H1 (cell line): ENCODE measurements around the gene CLIC1. TPM values are rescaled to one million over a fixed set of nuclear protein-coding genes. Genes with fewer than 3 reads are reported as not detected.

ENCODE experiments used
- CTCF ChIA-PET: fragments of 300-600 bp; sonication (Branson Sonifier 250); formaldehyde crosslinking; loops from one replicate; lab custom pipeline; 2021; ENCODE audit not compliant: partially characterized antibody; lab: Charles Lee
- POLR2A ChIA-PET: fragments of 300-600 bp; sonication (Branson Sonifier 250); formaldehyde crosslinking; loops from one replicate; lab custom pipeline; 2021; ENCODE audit warnings: inconsistent platforms; ENCODE audit not compliant: partially characterized antibody; lab: Charles Lee
- DNase-seq, 2 experiments: peaks; one replicate each; pipeline versions ENCODE4 v3.0.0 to v3.0.0-alpha.2; 2010 to 2022; ENCODE audit warnings: low spot score in 2 of 2, low read depth in 1 of 2, mixed read lengths in 1 of 2
- FAIRE-seq: peaks from 2 replicates; lab custom pipeline; 2011; peaks lifted over from hg19 to GRCh38; lab: Jason Lieb, UNC
- H2AFZ ChIP-seq: 2 replicates; pipeline ENCODE4 v1.8.1; 2012; ENCODE audit warnings: low read length, inconsistent platforms
- H2AK5ac ChIP-seq: 2 replicates; pipeline ENCODE4 v1.6.1; 2013; ENCODE audit warnings: low read depth, low read length
- H2BK120ac ChIP-seq: replicated peaks from 2 replicates; pipeline ENCODE3; 2013; ENCODE audit warnings: low read depth, low read length, inconsistent platforms
- H2BK12ac ChIP-seq: 2 replicates; pipeline ENCODE4 v1.6.1; 2013; ENCODE audit warnings: low read depth, low read length
- H2BK15ac ChIP-seq: 2 replicates; pipeline ENCODE4 v1.6.1; 2013; ENCODE audit warnings: low read length
- H2BK20ac ChIP-seq: 2 replicates; pipeline ENCODE4 v1.6.1; 2013; ENCODE audit warnings: low read length
- H2BK5ac ChIP-seq: 2 replicates; pipeline ENCODE4 v1.6.1; 2013; ENCODE audit warnings: low read depth, low read length
- H3K14ac ChIP-seq: 2 replicates; pipeline ENCODE4 v1.6.1; 2013; ENCODE audit warnings: inconsistent platforms; ENCODE audit not compliant: insufficient read length
- H3K18ac ChIP-seq: 2 replicates; pipeline ENCODE4 v1.6.1; 2013; ENCODE audit warnings: low read length; ENCODE audit errors: extremely low read depth
- H3K23ac ChIP-seq: 2 replicates; pipeline ENCODE4 v1.6.1; 2013; ENCODE audit warnings: inconsistent platforms; ENCODE audit not compliant: insufficient read length
- H3K23me2 ChIP-seq: 2 replicates; pipeline ENCODE4 v1.6.1; 2013; ENCODE audit warnings: low read depth, low read length
- H3K27ac ChIP-seq: 2 replicates; pipeline ENCODE4 v1.6.1; 2011; ENCODE audit warnings: low read depth, low read length, inconsistent platforms
- H3K27me3 ChIP-seq, 4 experiments: replicated peaks in 1 of 4; 1 replicate in 1 of 4; 2 replicates in 3 of 4; pipeline versions ENCODE4 v1.6.1 to v1.8.1; 2011 to 2013; ENCODE audit warnings: low read length in 3 of 4, mild to moderate bottlenecking in 3 of 4, inconsistent platforms in 2 of 4, mixed read lengths in 2 of 4, moderate library complexity in 1 of 4; ENCODE audit not compliant: control insufficient read depth in 3 of 4, insufficient read depth in 3 of 4; ENCODE audit errors: extremely low read depth in 1 of 4
- H3K36me3 ChIP-seq, 4 experiments: 2 replicates each; pipeline versions ENCODE4 v1.6.1 to v1.8.1; 2011 to 2013; ENCODE audit warnings: mild to moderate bottlenecking in 4 of 4, low read length in 3 of 4, moderate library complexity in 2 of 4, control low read depth in 1 of 4, inconsistent platforms in 1 of 4; ENCODE audit not compliant: insufficient read depth in 4 of 4, control insufficient read depth in 2 of 4
- H3K4ac ChIP-seq: replicated peaks from 2 replicates; pipeline ENCODE3; 2013; ENCODE audit warnings: low read length, low read depth, mixed read lengths, inconsistent platforms; ENCODE audit not compliant: insufficient read length
- H3K4me1 ChIP-seq, 4 experiments: replicated peaks in 1 of 4; 1 replicate in 1 of 4; 2 replicates in 3 of 4; pipeline versions ENCODE4 v1.6.1 to v1.8.1; 2011 to 2013; ENCODE audit warnings: low read length in 3 of 4, inconsistent platforms in 2 of 4, mixed read lengths in 1 of 4; ENCODE audit not compliant: insufficient read depth in 4 of 4, control insufficient read depth in 3 of 4
- H3K4me2 ChIP-seq, 2 experiments: 2 replicates each; pipeline versions ENCODE4 v1.6.1 to v1.8.1; 2011 to 2013; ENCODE audit warnings: low read depth in 2 of 2, low read length in 2 of 2, control low read depth in 1 of 2, inconsistent platforms in 1 of 2, mild to moderate bottlenecking in 1 of 2; ENCODE audit not compliant: insufficient read depth in 1 of 2
- H3K4me3 ChIP-seq, 4 experiments: fragments of 200-600, 300-600 bp in 1 of 4; sonication (generic), shearing (Covaris generic), sonication (Bioruptor Twin) in 1 of 4; 2 replicates each; pipeline versions ENCODE4 v1.5.1 to v1.8.1; 2011 to 2016; ENCODE audit warnings: low read length in 4 of 4, low read depth in 3 of 4, control low read depth in 2 of 4, inconsistent platforms in 2 of 4, mild to moderate bottlenecking in 2 of 4, mixed read lengths in 1 of 4, moderate library complexity in 1 of 4; ENCODE audit not compliant: insufficient read depth in 2 of 4; ENCODE audit errors: extremely low read depth in 1 of 4
- H3K56ac ChIP-seq: replicated peaks from 2 replicates; pipeline ENCODE3; 2013; ENCODE audit warnings: low read depth, mild to moderate bottlenecking, mixed read lengths, low read length, inconsistent platforms; ENCODE audit not compliant: insufficient read length
- H3K79me1 ChIP-seq: 2 replicates; pipeline ENCODE4 v1.6.1; 2013; ENCODE audit warnings: low read depth, low read length, control low read depth
- H3K79me2 ChIP-seq, 2 experiments: 2 replicates each; pipeline versions ENCODE4 v1.6.1 to v1.8.1; 2012 to 2013; ENCODE audit warnings: low read length in 2 of 2, mild to moderate bottlenecking in 2 of 2, inconsistent platforms in 1 of 2; ENCODE audit not compliant: insufficient read depth in 2 of 2, control insufficient read depth in 1 of 2
- H3K9ac ChIP-seq, 4 experiments: replicated peaks in 1 of 4; 1 replicate in 1 of 4; 2 replicates in 3 of 4; pipeline versions ENCODE4 v1.6.1 to v1.8.1; 2011 to 2013; ENCODE audit warnings: low read depth in 3 of 4, low read length in 3 of 4, control low read depth in 2 of 4, mild to moderate bottlenecking in 2 of 4, moderate library complexity in 2 of 4, inconsistent platforms in 1 of 4; ENCODE audit errors: extremely low read depth in 1 of 4
- H3K9me3 ChIP-seq, 2 experiments: 2 replicates each; pipeline versions ENCODE4 v1.6.1 to v1.8.1; 2012 to 2013; ENCODE audit warnings: mild to moderate bottlenecking in 2 of 2, moderate library complexity in 2 of 2, control low read depth in 1 of 2, inconsistent platforms in 1 of 2, low read depth in 1 of 2, low read length in 1 of 2, mixed read lengths in 1 of 2; ENCODE audit not compliant: insufficient read depth in 2 of 2
- H4K20me1 ChIP-seq, 2 experiments: replicated peaks in 1 of 2; 2 replicates each; pipeline versions ENCODE3 to v1.8.1; 2011 to 2013; ENCODE audit warnings: inconsistent platforms in 2 of 2, low read length in 2 of 2, mild to moderate bottlenecking in 1 of 2; ENCODE audit not compliant: insufficient read depth in 2 of 2, control insufficient read depth in 1 of 2
- H4K5ac ChIP-seq: 2 replicates; pipeline ENCODE4 v1.6.1; 2013; ENCODE audit warnings: low read length, low read depth, mixed read lengths, inconsistent platforms; ENCODE audit not compliant: insufficient read length
- H4K8ac ChIP-seq: 2 replicates; pipeline ENCODE4 v1.8.0; 2013; ENCODE audit warnings: mild to moderate bottlenecking, moderate library complexity, low read length, inconsistent platforms; ENCODE audit not compliant: insufficient read depth; ENCODE audit errors: extremely low read depth
- H4K91ac ChIP-seq: replicated peaks from 2 replicates; pipeline ENCODE3; 2013; ENCODE audit warnings: low read length, mixed read lengths, inconsistent platforms; ENCODE audit not compliant: insufficient read length
- CEBPB ChIP-seq: IDR thresholded peaks from 2 replicates; pipeline ENCODE4 v1.6.1; 2012; ENCODE audit warnings: low read depth, low read length
- EZH2 ChIP-seq: fragments of 200-600 bp; sonication (generic); IDR thresholded peaks from 2 replicates; pipeline ENCODE4 v1.7.1; 2012; ENCODE audit warnings: low read depth, mild to moderate bottlenecking, moderate library complexity, low read length, inconsistent platforms; ENCODE audit not compliant: severe bottlenecking
- KDM5A ChIP-seq: fragments of 200-600 bp; IDR thresholded peaks from 2 replicates; pipeline ENCODE4 v1.7.1; 2012; ENCODE audit warnings: mild to moderate bottlenecking, low read length, inconsistent platforms, mixed read lengths
- NANOG ChIP-seq: IDR thresholded peaks from 2 replicates; pipeline ENCODE4 v1.6.1; 2011; ENCODE audit warnings: low read length, low read depth, mild to moderate bottlenecking, inconsistent platforms; ENCODE audit not compliant: insufficient read depth, poor library complexity, severe bottlenecking
- RFX5 ChIP-seq: IDR thresholded peaks from 2 replicates; pipeline ENCODE4 v1.6.1; 2011; ENCODE audit warnings: low read depth, low read length, improper control_type of control experiment, borderline replicate concordance
- SIRT6 ChIP-seq: IDR thresholded peaks from one replicate; pipeline ENCODE4 v1.7.1; 2012; ENCODE audit warnings: low read length, inconsistent platforms
- SP4 ChIP-seq: IDR thresholded peaks from 2 replicates; pipeline ENCODE4 v1.6.1; 2012; ENCODE audit warnings: low read length, inconsistent platforms
- TAF7 ChIP-seq: optimal IDR thresholded peaks from 2 replicates; pipeline ENCODE3; 2011; ENCODE audit warnings: low read depth, mild to moderate bottlenecking, inconsistent platforms, low read length, moderate library complexity, borderline replicate concordance
- YY1 ChIP-seq: IDR thresholded peaks from 2 replicates; pipeline ENCODE4 v1.6.1; 2011; ENCODE audit warnings: low read depth, mild to moderate bottlenecking, low read length
- WGBS, 2 experiments: shearing (Covaris generic) in 1 of 2; methylation state at CpG; one replicate each; pipeline versions ENCODE4 v1.1.6 to v1.1.7; 2013 to 2015; ENCODE audit warnings: low lambda C conversion rate in 2 of 2, mixed read lengths in 2 of 2, inconsistent platforms in 1 of 2, low coverage in 1 of 2, missing lambda C conversion rate in 1 of 2; ENCODE audit not compliant: insufficient replicate concordance in 2 of 2, insufficient coverage in 1 of 2, insufficient read length in 1 of 2; ENCODE audit errors: extremely low coverage in 1 of 2, missing lambda C conversion rate in 1 of 2; 5-methylcytosine and 5-hydroxymethylcytosine counted together
- polyA plus RNA-seq, 7 experiments: library from polyadenylated mRNA; depleted of rRNA in 3 of 7; stranded (reverse) in 5 of 7; unstranded in 2 of 7; fragments of >200 nt in 5 of 7; fragments of 200-250 nt in 2 of 7; gene quantifications; 1 replicate in 5 of 7; 2 replicates in 1 of 7; 4 replicates in 1 of 7; pipeline versions ENCODE4 v1.2.1 to v1.2.3, GENCODE V29; 2011 to 2013; ENCODE audit warnings: missing spikeins in 2 of 7, mixed read lengths in 2 of 7
- total RNA-seq: library from RNA; stranded (reverse); fragmentation: NEBNext Ultra II Directional; extraction: Animal tissue kit (Norgen Biotek cat#: 25700); gene quantifications from 2 replicates; pipeline ENCODE4 v1.2.1, GENCODE V29; 2021
- TF ChIP-seq, protein P1 (sequence below): IDR thresholded peaks from 2 replicates; pipeline ENCODE4 v1.6.1; 2011; ENCODE audit warnings: low read length, improper control_type of control experiment

The CLIC1 gene
- total and polyA plus RNA-seq, 2 of the 8 experiments (the other 6 are each of a cell fraction or from before 2014, with no cell fraction given) = 250 to 277 TPM

DNA sequence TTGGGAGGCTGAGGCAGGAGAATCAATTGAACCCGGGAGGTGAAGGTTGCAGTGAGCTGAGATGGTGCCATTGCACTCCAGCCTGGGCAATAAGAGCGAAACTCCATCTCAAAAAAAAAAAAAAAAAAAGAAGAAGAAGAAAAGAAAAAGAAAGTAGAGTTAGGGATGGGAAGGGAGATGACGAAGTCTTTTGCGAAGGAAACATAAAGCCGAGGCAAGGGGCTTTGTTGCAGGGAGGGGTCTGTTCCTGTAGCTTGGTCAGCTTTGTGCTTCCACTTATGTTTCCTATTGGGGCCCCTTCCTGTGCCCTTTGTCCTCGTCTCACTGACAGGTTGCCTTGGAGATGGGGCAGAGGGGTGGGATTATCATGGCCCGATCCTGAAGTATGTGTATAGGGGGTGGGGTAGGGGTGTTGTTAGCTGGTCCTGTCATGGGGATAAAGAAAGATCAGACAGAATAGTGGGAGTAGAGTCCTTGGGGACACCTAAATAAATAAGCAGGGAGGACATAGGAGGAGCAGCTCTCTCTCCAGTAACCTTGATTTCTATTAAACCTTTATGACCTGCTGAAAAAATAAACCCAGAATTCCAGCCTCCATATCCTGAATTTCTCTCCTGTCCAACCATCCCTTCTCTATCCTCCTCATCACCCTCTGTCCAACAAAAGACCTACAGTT lies 1.1 kb upstream of the CLIC1 start:
- ChIA-PET CTCF (interaction anchor here (0.6 to 5.9 kb wide), 27 partner anchors 9 to 381 kb away, joined by 3 to 52 read pairs (median 4); partner anchors contain the start of genes APOM, DDAH2, HSPA1B and LY6G6D), POLR2A (interaction anchor here (0.8 to 8.7 kb wide), 17 partner anchors 7 to 196 kb away, joined by 3 to 73 read pairs (median 9); partner anchors contain the start of genes ABHD16A, BAG6, DDAH2 and DDX39B)
- H4K91ac ChIP-seq = peak overlapping the region; percentile 67
- no peak overlapping the region for H3K4ac ChIP-seq
- no peak overlapping the region for H3K23ac ChIP-seq
- no peaks in the 10 kb centered on the region for H3K27me3 ChIP-seq
- no peak overlapping the region for H3K9ac ChIP-seq
- H2AFZ ChIP-seq = 0 out of 2 replicates have a peak overlapping the region, but pooled peaks have one; percentile 86
- H4K8ac ChIP-seq = no peak overlapping the region
- peaks cover 4% of the 10 kb centered on the region in 2 experiments for H4K20me1 ChIP-seq
- 63 to 100% methylated on average over 2 to 6 of the region's 7 CpGs for whole genome bisulfite sequencing, 2 experiments
- H3K14ac ChIP-seq = no peak overlapping the region
- no peaks in the 10 kb centered on the region; a peak in 1 of 4 replicates for H3K9me3 ChIP-seq
- H2BK5ac ChIP-seq = no peak overlapping the region
- H3K79me2 ChIP-seq = peaks cover 0 to 26% of the 10 kb centered on the region in 2 experiments; a peak in 2 of 4 replicates
- H3K56ac ChIP-seq = peak overlapping the region; percentile 5
- H2BK15ac ChIP-seq = no peak overlapping the region
- H2BK120ac ChIP-seq = peak overlapping the region; percentile 10
- no peak overlapping the region for H4K5ac ChIP-seq
- no peak overlapping the region for H2AK5ac ChIP-seq
- peaks cover 8% of the 10 kb centered on the region; the same call in 1 of the 2 replicates for H3K79me1 ChIP-seq
- H3K36me3 ChIP-seq = peaks cover 7 to 23% (median 11%) of the 10 kb centered on the region in 4 experiments
- peak overlapping the region in 1 of 4 experiments; percentile 82; a peak in 3 of 8 replicates for H3K4me3 ChIP-seq
- H2BK20ac ChIP-seq = no peak overlapping the region
- H2BK12ac ChIP-seq = 0 out of 2 replicates have a peak overlapping the region, but pooled peaks have one; percentile 98
- peaks cover 20% of the 10 kb centered on the region for H3K23me2 ChIP-seq
- FAIRE-seq = no peak
- H3K18ac ChIP-seq = no peak overlapping the region; the same call in 1 of the 2 replicates
- peak overlapping the region; percentile 52 to 99; a peak in 3 of 4 replicates for H3K4me2 ChIP-seq
- H3K27ac ChIP-seq = 0 out of 2 replicates have a peak overlapping the region, but pooled peaks have one; percentile 31
- DNase-seq = peak in 1 of 2 experiments; percentile 49
- H3K4me1 ChIP-seq = peaks cover 23 to 29% (median 25%) of the 10 kb centered on the region in 4 experiments
- TF ChIP-seq NANOG = no peak
- TF ChIP-seq, protein P1, sequence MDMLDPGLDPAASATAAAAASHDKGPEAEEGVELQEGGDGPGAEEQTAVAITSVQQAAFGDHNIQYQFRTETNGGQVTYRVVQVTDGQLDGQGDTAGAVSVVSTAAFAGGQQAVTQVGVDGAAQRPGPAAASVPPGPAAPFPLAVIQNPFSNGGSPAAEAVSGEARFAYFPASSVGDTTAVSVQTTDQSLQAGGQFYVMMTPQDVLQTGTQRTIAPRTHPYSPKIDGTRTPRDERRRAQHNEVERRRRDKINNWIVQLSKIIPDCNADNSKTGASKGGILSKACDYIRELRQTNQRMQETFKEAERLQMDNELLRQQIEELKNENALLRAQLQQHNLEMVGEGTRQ = no peak
- TF ChIP-seq EZH2 = no peak
- no peak for TF ChIP-seq TAF7
- no peak for TF ChIP-seq SIRT6
- no peak for TF ChIP-seq YY1
- no peak for TF ChIP-seq RFX5
- TF ChIP-seq KDM5A = no peak
- TF ChIP-seq SP4 = no peak
- no peak for TF ChIP-seq CEBPB
